BLaER1 treated with 17β-estradiol and CSF1 and Interleukin-3, amounts not matched to agents 10 nM and 100 nM (cell line): ENCODE data around the gene KCTD17.

Source experiments
- H3K27ac ChIP-seq, 11 experiments: shearing (Covaris generic); formaldehyde crosslinking; 2 replicates each; pipeline ENCODE4 v1.8.1; 2022
- H3K27me3 ChIP-seq, 11 experiments: shearing (Covaris generic); formaldehyde crosslinking; 2 replicates each; pipeline ENCODE4 v1.8.1; 2022
- H3K36me3 ChIP-seq, 11 experiments: shearing (Covaris generic); formaldehyde crosslinking; 2 replicates each; pipeline ENCODE4 v1.8.1; 2022
- H3K4me1 ChIP-seq, 10 experiments: shearing (Covaris generic); formaldehyde crosslinking; 2 replicates each; pipeline ENCODE4 v1.8.1; 2022
- H3K4me2 ChIP-seq, 11 experiments: shearing (Covaris generic); formaldehyde crosslinking; 2 replicates each; pipeline ENCODE4 v1.8.1; 2022
- H3K4me3 ChIP-seq, 10 experiments: shearing (Covaris generic); formaldehyde crosslinking; 2 replicates each; pipeline ENCODE4 v1.8.1; 2022
- H3K9ac ChIP-seq, 11 experiments: shearing (Covaris generic); formaldehyde crosslinking; 2 replicates each; pipeline ENCODE4 v1.8.1; 2022
- H3K9me3 ChIP-seq, 11 experiments: shearing (Covaris generic); formaldehyde crosslinking; replicated peaks in 1 of 11; 2 replicates each; pipeline ENCODE4 v1.8.1; 2022
- H4K20me1 ChIP-seq, 11 experiments: shearing (Covaris generic); formaldehyde crosslinking; 2 replicates each; pipeline ENCODE4 v1.8.1; 2022
- Cebpa-rat ChIP-seq, 11 experiments: shearing (Covaris generic); IDR thresholded peaks; 2 replicates each; pipeline ENCODE4 v1.8.1; 2022

Gene KCTD17

DNA sequence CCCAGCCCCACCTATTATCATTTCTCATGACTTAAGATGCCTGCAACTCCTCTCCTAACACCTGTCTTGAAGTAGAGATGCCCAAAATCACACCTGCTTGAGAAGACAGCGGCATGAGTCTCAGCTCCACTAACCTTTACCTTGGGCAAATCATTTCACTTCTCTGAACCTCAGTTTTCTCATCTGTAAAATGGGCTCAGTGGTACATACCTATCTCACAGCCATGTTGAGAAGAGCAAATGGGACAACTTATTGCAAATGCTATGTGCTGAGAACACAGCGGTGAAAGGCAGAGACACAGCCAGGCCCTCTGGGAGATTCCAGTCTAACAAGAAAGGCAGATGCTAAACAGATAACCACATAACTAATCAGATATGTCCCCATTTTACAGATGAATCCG lies 40.1 kb upstream of the KCTD17 start:
- H4K20me1 ChIP-seq, result peaks cover 0 to 57% (median 14%) of the 10 kb centered on the region in 11 experiments; a peak in 12 of 22 replicates
- no peak overlapping the region for H3K9ac ChIP-seq
- H3K4me3 ChIP-seq, result no peak overlapping the region
- peaks cover 20 to 27% (median 24%) of the 10 kb centered on the region in 10 experiments for H3K4me1 ChIP-seq
- H3K27ac ChIP-seq, result no peak overlapping the region
- H3K36me3 ChIP-seq, result peaks cover 0 to 17% (median 6%) of the 10 kb centered on the region in 11 experiments; a peak in 14 of 22 replicates
- no peak overlapping the region for H3K4me2 ChIP-seq
- no peaks in the 10 kb centered on the region for H3K27me3 ChIP-seq
- TF ChIP-seq Cebpa-rat (IDR thresholded peaks at IDR 0.05), result no peak
- no peaks in the 10 kb centered on the region for H3K9me3 ChIP-seq

DNA sequence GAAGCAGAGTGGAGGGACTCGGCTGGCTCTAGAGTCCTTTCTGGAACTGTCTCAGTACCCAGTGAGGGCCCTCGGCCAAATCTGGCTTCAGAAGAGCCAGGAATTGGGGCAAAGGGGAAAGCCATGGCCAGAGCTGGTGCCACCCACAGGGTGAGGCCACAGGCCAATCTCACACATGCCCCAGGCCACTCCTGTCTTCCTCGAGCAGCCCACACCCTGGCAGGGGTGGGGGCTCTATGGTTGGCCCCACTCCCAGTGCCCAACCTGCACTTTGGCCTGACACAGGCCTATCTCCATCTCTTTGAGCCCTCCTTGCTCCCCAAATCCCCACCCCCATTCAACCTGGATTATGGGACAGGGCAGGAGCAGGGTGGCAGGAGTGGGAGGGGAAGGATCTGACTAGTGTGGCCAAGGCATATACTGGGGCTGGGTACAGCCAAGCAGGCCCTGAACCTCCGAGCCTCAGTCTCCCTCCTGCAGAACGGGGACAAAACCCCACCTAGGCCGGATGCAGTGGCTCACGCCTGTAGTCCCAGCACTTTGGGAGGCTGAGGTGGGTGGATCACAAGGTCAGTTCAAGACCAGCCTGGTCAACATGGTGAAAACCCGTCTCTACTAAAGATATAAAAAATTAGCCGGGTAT lies 39.2 kb upstream of the KCTD17 start:
- TF ChIP-seq Cebpa-rat (IDR thresholded peaks at IDR 0.05), result no peak
- Histone ChIP-seq H3K4me2 (no peak overlapping the region), H3K36me3 (peaks cover 0 to 27% (median 13%) of the 10 kb centered on the region in 11 experiments; a peak in 15 of 22 replicates), H3K27me3 (no peaks in the 10 kb centered on the region), H4K20me1 (peaks cover 0 to 66% (median 23%) of the 10 kb centered on the region in 11 experiments; a peak in 15 of 22 replicates), H3K9me3 (no peaks in the 10 kb centered on the region), H3K4me1 (peaks cover 25 to 35% (median 28%) of the 10 kb centered on the region in 10 experiments), H3K9ac (no peak overlapping the region), H3K27ac (no peak overlapping the region), H3K4me3 (no peak overlapping the region)

DNA sequence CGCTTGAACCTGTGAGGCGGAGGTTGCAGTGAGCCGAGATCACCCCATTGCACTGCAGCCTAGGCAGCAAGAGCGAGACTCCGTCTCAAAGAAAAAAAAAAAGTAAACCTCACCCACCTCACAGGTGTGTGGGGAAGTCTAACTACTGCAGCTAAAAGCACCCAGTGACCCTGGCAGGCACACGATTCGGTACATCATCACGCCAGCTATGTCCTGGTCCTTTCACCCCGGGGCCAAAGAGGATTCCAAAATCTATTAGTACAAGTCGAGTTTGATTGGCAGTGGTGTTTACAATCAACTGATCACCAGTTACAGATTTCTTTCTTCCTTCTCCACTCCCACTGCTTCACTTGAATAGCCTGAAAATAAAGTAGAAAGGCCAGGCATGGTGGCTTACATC lies 38.6 kb upstream of the KCTD17 start:
- Histone ChIP-seq H3K36me3 (peaks cover 5 to 32% (median 17%) of the 10 kb centered on the region in 11 experiments; a peak in 16 of 22 replicates), H3K4me3 (no peak overlapping the region), H3K27ac (no peak overlapping the region), H3K4me2 (no peak overlapping the region), H4K20me1 (peaks cover 0 to 71% (median 29%) of the 10 kb centered on the region in 11 experiments; a peak in 15 of 22 replicates), H3K9ac (no peak overlapping the region), H3K9me3 (no peaks in the 10 kb centered on the region), H3K4me1 (peaks cover 25 to 35% (median 28%) of the 10 kb centered on the region in 10 experiments), H3K27me3 (no peaks in the 10 kb centered on the region)
- TF ChIP-seq Cebpa-rat (IDR thresholded peaks at IDR 0.05), result no peak

DNA sequence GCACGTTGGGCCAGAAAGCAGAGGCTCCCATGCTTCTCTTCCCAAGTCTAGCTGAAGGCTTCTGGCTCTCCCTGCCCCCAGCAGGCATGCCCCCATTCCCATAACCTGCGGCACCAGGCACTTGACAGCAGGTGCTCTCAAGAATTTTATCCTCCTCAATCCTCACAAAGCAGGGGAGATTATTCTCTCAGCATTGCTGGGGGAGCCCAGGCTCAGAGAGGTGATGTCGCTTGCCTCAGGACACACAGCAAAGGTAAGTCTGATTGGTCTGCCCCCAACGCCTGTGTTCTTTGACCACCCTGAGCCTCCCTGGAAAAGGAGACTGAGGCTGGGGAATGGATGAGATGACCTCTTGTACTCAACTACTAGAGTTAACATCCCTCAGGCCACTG lies 37.1 kb upstream of the KCTD17 start:
- no peak overlapping the region for H3K27ac ChIP-seq
- H3K27me3 ChIP-seq, result no peaks in the 10 kb centered on the region
- H3K4me3 ChIP-seq, result no peak overlapping the region
- H3K9ac ChIP-seq, result peak overlapping the region in 1 of 11 experiments; percentile 18; a peak in 1 of 22 replicates
- H3K4me2 ChIP-seq, result no peak overlapping the region
- no peaks in the 10 kb centered on the region for H3K9me3 ChIP-seq
- peaks cover 0 to 80% (median 32%) of the 10 kb centered on the region in 11 experiments; a peak in 16 of 22 replicates for H4K20me1 ChIP-seq
- H3K4me1 ChIP-seq, result peaks cover 21 to 29% (median 25%) of the 10 kb centered on the region in 10 experiments
- peaks cover 6 to 37% (median 20%) of the 10 kb centered on the region in 11 experiments; a peak in 16 of 22 replicates for H3K36me3 ChIP-seq
- TF ChIP-seq Cebpa-rat (IDR thresholded peaks at IDR 0.05), result no peak

DNA sequence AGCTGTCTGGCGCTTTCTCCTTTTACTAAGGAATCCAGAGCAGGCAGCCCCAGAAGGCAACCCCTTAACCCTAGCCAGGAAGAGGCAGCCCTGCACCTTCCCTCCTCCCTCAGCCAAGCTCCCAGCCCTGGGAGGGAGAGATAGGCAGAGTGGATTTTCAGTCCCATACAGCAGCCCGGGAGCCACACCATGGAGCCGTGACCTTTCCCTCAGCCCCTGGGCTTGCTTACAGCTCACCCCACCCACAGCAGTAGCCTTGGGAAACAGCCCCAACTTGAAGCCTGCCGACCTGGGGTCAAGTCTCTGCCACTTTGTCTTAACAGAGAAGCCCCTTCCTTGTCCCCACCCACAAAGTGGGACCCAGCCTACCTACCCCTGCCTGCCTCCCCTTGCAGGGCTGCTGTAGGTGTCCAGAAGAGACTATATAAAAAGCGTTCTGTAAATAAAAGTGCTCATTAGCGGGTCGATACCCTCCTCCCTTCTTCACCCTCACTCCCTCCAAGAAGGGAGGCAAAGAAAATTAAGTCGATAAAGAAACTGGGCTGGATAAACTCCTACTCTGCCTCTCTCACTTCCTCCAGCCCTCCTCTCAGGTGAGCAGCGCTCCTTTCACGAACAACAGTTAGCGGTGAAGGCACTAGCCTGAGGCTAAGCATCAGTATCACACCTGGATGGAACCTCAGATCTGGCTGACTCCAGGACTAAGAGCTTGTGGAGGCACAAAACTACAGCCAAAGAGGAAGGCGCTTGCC lies 36.5 kb upstream of the KCTD17 start:
- no peak overlapping the region for H3K4me3 ChIP-seq
- H3K9ac ChIP-seq, result peak overlapping the region in 2 of 11 experiments; percentile 1 to 18; a peak in 1 of 22 replicates
- no peaks in the 10 kb centered on the region for H3K27me3 ChIP-seq
- peaks cover 0 to 78% (median 32%) of the 10 kb centered on the region in 11 experiments; a peak in 16 of 22 replicates for H4K20me1 ChIP-seq
- no peak overlapping the region for H3K4me2 ChIP-seq
- peaks cover 21 to 29% (median 25%) of the 10 kb centered on the region in 10 experiments for H3K4me1 ChIP-seq
- TF ChIP-seq Cebpa-rat (IDR thresholded peaks at IDR 0.05), result no peak
- H3K9me3 ChIP-seq, result no peaks in the 10 kb centered on the region
- peaks cover 6 to 37% (median 20%) of the 10 kb centered on the region in 11 experiments; a peak in 16 of 22 replicates for H3K36me3 ChIP-seq
- H3K27ac ChIP-seq, result no peak overlapping the region

DNA sequence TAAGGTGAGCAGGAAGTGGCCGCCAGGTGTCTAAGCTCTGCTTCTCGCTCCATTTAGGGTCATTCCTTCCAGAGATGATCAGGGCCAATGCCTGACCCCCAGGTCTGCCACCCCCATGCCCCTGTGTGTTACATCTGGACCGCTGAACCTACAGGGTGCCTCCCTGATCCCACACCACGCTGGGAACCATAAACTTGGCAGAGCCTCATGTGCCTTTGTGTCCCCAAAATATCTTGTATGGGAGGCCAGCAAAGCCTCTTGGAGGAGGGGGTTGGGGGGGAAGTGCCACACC lies 36.0 kb upstream of the KCTD17 start:
- H3K9ac ChIP-seq, result no peak overlapping the region
- H3K27ac ChIP-seq, result no peak overlapping the region
- peaks cover 23 to 34% (median 29%) of the 10 kb centered on the region in 10 experiments for H3K4me1 ChIP-seq

DNA sequence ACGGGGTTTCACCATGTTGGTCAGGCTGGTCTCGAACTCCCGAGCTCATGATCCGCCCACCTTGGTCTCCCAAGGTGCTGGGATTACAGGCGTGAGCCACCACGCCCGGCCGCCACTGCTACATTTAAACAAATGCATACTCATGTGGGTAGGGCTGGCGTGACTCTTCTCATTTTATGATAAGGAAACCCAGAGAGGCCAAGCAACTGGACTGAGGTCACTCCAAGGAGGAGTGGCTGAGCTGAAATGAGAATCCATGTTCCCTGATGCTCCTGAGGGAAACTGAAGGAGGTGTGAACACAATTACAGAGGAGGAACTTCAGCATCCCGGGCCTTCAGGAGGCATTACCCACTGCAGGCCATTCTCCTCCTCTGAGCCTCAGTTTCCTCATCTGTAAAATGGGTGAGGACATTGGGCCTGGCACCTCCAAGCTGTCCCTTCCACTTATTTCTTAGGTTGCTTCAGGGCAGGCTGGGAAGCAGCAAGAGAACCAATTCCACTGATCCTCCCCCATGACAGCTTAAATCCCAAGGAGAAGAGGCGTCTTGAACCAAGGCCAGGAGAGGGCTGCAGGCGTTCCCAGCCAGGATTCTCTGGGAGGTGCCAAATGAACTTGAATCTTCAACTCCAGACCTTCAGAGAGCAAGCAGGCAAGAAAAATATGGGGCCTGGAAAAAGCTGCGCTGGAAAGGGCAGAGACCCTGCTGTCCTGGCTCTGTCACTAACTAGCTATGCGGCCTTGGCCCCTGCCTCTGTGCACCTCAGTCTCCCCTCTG lies 35.2 kb upstream of the KCTD17 start:
- peaks cover 0 to 65% (median 32%) of the 10 kb centered on the region in 11 experiments; a peak in 16 of 22 replicates for H4K20me1 ChIP-seq
- no peaks in the 10 kb centered on the region for H3K9me3 ChIP-seq
- TF ChIP-seq Cebpa-rat (IDR thresholded peaks at IDR 0.05), result no peak
- no peak overlapping the region for H3K4me3 ChIP-seq
- no peaks in the 10 kb centered on the region for H3K27me3 ChIP-seq
- peaks cover 6 to 29% (median 20%) of the 10 kb centered on the region in 11 experiments; a peak in 15 of 22 replicates for H3K36me3 ChIP-seq
- H3K4me1 ChIP-seq, result peaks cover 29 to 41% (median 36%) of the 10 kb centered on the region in 10 experiments
- H3K9ac ChIP-seq, result peak overlapping the region in 4 of 11 experiments; percentile 14 to 97 (median 32); a peak in 3 of 22 replicates
- H3K4me2 ChIP-seq, result peak overlapping the region in 7 of 11 experiments; percentile 89 to 99 (median 97); a peak in 9 of 22 replicates
- no peak overlapping the region for H3K27ac ChIP-seq

More for the DNA sequence above, 36.0 kb upstream of the KCTD17 start:
- Histone ChIP-seq H3K4me3 (no peak overlapping the region), H3K36me3 (peaks cover 6 to 35% (median 20%) of the 10 kb centered on the region in 11 experiments; a peak in 16 of 22 replicates), H3K9me3 (no peaks in the 10 kb centered on the region), H3K27me3 (no peaks in the 10 kb centered on the region), H4K20me1 (peaks cover 0 to 73% (median 32%) of the 10 kb centered on the region in 11 experiments; a peak in 16 of 22 replicates), H3K4me2 (no peak overlapping the region)
- TF ChIP-seq Cebpa-rat (IDR thresholded peaks at IDR 0.05), result no peak

DNA sequence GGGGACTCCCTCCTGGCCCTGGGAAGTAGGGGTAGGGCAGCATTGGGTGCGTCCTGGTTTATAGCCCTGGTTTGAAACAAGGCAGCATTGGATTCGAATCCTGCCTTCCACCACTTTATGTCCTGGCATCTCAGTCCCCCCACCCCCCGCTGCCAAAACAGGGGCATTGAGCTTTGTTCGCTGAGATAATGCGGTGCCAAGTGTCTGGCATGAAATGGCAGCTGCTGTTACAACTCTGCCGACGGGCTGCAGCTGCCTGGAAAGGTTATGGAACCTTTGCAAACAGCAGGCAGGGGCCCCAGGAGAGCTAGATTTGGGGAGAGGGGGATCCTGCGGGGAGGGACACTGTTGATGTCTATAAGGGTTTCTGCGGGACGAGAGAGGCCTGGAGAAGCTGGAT lies 34.2 kb upstream of the KCTD17 start:
- TF ChIP-seq Cebpa-rat (IDR thresholded peaks at IDR 0.05), result no peak
- Histone ChIP-seq H3K4me1 (peaks cover 39 to 52% (median 47%) of the 10 kb centered on the region in 10 experiments), H3K27me3 (no peaks in the 10 kb centered on the region), H3K36me3 (peaks cover 6 to 31% (median 20%) of the 10 kb centered on the region in 11 experiments; a peak in 15 of 22 replicates), H3K4me3 (peak overlapping the region in 3 of 10 experiments; percentile 91 to 98 (median 96); a peak in 2 of 20 replicates), H3K27ac (no peak overlapping the region), H3K4me2 (peak overlapping the region; percentile 89 to 99 (median 97); a peak in 20 of 22 replicates), H3K9ac (peak overlapping the region in 9 of 11 experiments; percentile 5 to 100 (median 94); a peak in 11 of 22 replicates), H4K20me1 (peaks cover 4 to 64% (median 37%) of the 10 kb centered on the region in 11 experiments; a peak in 19 of 22 replicates), H3K9me3 (no peaks in the 10 kb centered on the region)
